IgD-negative memory B cell (primary cell): Measurements from ENCODE around the gene PGF. TPM values are rescaled to one million over a fixed set of nuclear protein-coding genes. Genes with fewer than 3 reads are reported as not detected.

Experiments
- H3K27ac Mint-ChIP-seq, 3 donors: one replicate each; pipeline ENCODE4 v1.8.0; 2020 to 2022; ENCODE audit warnings: mild to moderate bottlenecking in 3 of 3, mixed read lengths in 3 of 3, moderate library complexity in 1 of 3
- H3K27me3 Mint-ChIP-seq: one replicate; pipeline ENCODE4 v1.8.0; 2021; ENCODE audit warnings: mixed read lengths
- H3K36me3 Mint-ChIP-seq: one replicate; pipeline ENCODE4 v1.8.0; 2020; ENCODE audit warnings: mild to moderate bottlenecking, mixed read lengths
- H3K4me1 Mint-ChIP-seq, 3 donors: one replicate each; pipeline ENCODE4 v1.8.0; 2020 to 2022; ENCODE audit warnings: mixed read lengths in 3 of 3, mild to moderate bottlenecking in 1 of 3
- H3K4me3 Mint-ChIP-seq, 4 donors: one replicate each; pipeline ENCODE4 v1.8.0; 2020 to 2022; ENCODE audit warnings: mild to moderate bottlenecking in 4 of 4, mixed read lengths in 4 of 4, moderate library complexity in 3 of 4
- H3K9me3 Mint-ChIP-seq, 3 donors: one replicate each; pipeline ENCODE4 v1.8.0; 2020 to 2021; ENCODE audit warnings: mixed read lengths in 3 of 3, mild to moderate bottlenecking in 1 of 3
- polyA plus RNA-seq: library from polyadenylated mRNA; unstranded; fragments of 300-500 nt; fragmentation: Illumina TruSeq; gene quantifications from one replicate; pipeline ENCODE4 v1.2.3, GENCODE V29; 2021

PGF gene
- polyA plus RNA-seq, 1 donor from 2014 or later = not detected

DNA sequence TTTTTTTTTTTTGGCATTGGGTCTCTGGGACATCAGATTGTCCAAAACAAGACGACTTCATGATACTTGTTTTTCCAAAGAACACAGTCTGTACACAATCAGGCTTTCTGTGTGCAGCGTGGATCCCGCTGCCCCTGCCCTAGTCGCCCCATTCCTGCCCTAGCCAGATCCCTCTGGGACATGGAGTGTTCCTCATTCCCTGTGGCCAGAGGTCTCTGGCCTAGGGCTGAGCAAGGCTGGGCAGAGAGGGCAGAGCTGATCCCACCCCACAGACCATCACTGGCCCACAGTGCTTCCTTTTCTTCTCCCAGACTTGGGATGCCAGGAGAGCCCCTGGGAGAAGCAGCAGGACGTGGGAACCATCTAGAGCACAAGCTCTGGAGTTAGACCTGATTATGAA, 26.4 kb upstream of the PGF start:
- no peaks in the 10 kb centered on the region for H3K27me3 Mint-ChIP-seq
- no peaks in the 10 kb centered on the region for H3K36me3 Mint-ChIP-seq
- H3K27ac Mint-ChIP-seq = peak overlapping the region in 1 of 3 donors; percentile 35
- peaks cover 0 to 2% (median 0%) of the 10 kb centered on the region in 3 donors for H3K4me1 Mint-ChIP-seq
- no peak overlapping the region for H3K4me3 Mint-ChIP-seq
- H3K9me3 Mint-ChIP-seq = no peaks in the 10 kb centered on the region

- Mint-ChIP-seq H3K27me3 (no peaks in the 10 kb centered on the region), H3K4me3 (no peak overlapping the region), H3K27ac (peak overlapping the region in 1 of 3 donors; percentile 35), H3K9me3 (no peaks in the 10 kb centered on the region), H3K36me3 (no peaks in the 10 kb centered on the region), H3K4me1 (peaks cover 0 to 2% (median 0%) of the 10 kb centered on the region in 3 donors)
Measured at GRCh38 chr14:74981462-74981782, 26.0 kb upstream of the PGF start.

DNA sequence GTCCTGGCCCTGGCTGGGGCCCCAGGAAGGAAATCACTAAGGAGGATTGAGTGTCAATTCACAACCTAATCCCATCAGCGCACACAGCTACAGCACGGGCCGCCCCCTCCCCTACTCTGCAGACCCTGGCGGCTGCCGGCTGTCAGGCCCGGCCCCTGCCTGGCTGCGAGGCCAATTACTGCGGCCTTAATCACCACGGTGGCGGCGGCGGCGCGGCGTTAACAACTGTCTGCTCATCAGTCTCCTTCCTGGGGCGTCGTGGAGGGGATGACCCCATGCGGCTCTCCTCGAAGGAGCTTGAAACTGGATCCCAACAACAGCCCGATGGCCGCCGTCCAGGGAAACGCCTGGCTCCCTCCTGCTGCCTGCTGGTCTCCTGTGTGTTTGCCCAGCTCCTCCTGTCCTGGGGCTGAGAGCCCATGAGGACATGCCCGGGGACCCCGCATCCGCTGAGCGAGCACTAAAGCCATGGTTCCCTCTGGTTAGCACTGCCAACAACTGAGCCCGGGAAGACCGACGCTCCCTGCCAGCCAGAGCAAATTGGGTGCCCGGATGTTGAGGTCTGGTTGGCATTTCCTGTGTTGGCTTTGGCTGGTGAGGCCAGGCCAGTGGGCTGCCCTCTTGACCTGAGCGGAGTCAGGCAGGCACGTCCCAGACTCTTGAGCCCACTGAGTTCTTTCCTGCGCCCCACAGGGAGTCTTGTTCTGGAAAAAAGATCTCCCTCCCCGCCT, 25.5 kb upstream of the PGF start:
- no peaks in the 10 kb centered on the region for H3K27me3 Mint-ChIP-seq
- H3K9me3 Mint-ChIP-seq = no peaks in the 10 kb centered on the region
- peak overlapping the region in 1 of 3 donors; percentile 35 for H3K27ac Mint-ChIP-seq
- no peaks in the 10 kb centered on the region for H3K36me3 Mint-ChIP-seq
- peaks cover 0 to 2% (median 0%) of the 10 kb centered on the region in 3 donors for H3K4me1 Mint-ChIP-seq
- H3K4me3 Mint-ChIP-seq = no peak overlapping the region

DNA sequence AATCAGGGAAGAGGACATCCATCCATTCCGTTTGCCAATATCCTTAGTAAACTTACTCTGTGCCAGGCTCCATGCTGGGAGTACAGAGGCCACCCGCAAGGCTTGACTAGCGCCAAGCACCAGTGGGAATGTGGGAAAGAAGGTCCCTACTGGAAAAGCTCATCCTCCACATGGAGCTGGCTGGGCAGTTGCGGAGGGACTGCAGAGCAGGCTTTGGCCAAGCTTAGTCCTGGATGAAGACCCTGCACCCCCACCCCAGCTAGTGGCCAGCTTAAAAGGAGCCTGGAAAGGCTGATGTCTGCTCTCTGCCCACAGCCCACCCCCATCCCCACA, 25.0 kb upstream of the PGF start:
- H3K4me3 Mint-ChIP-seq = no peak overlapping the region
- no peak overlapping the region for H3K27ac Mint-ChIP-seq
- no peaks in the 10 kb centered on the region for H3K9me3 Mint-ChIP-seq
- no peaks in the 10 kb centered on the region for H3K36me3 Mint-ChIP-seq
- no peaks in the 10 kb centered on the region for H3K27me3 Mint-ChIP-seq
- H3K4me1 Mint-ChIP-seq = peaks cover 0 to 2% (median 0%) of the 10 kb centered on the region in 3 donors

- Mint-ChIP-seq H3K27me3 (no peaks in the 10 kb centered on the region), H3K27ac (no peak overlapping the region), H3K9me3 (no peaks in the 10 kb centered on the region), H3K4me3 (no peak overlapping the region), H3K36me3 (no peaks in the 10 kb centered on the region), H3K4me1 (peaks cover 0 to 2% (median 0%) of the 10 kb centered on the region in 3 donors)
Measured at GRCh38 chr14:74979442-74980397, 24.3 kb upstream of the PGF start.

DNA sequence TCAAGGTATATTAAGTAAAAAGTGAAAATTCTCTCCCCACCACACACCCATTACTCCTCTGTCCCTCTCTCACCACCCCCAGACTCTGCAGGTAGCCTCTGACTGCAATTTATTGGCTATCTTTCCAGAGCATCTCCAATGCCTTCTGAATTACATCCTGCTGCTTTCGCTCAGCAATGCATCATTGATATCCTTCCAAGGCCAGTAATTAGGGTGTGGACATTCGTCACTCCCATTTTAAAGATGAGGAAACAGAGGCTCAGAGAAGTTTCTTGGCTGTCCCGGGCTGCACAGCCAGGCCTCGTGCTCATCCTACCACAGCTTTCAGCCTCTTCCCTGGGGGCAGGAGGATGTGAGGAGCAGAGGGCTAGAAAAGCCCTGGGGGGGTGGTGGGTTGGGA, 23.6 kb upstream of the PGF start:
- H3K4me3 Mint-ChIP-seq = no peak overlapping the region
- peaks cover 0 to 2% (median 0%) of the 10 kb centered on the region in 3 donors for H3K4me1 Mint-ChIP-seq
- H3K36me3 Mint-ChIP-seq = no peaks in the 10 kb centered on the region
- no peaks in the 10 kb centered on the region for H3K9me3 Mint-ChIP-seq
- no peak overlapping the region for H3K27ac Mint-ChIP-seq
- no peaks in the 10 kb centered on the region for H3K27me3 Mint-ChIP-seq

DNA sequence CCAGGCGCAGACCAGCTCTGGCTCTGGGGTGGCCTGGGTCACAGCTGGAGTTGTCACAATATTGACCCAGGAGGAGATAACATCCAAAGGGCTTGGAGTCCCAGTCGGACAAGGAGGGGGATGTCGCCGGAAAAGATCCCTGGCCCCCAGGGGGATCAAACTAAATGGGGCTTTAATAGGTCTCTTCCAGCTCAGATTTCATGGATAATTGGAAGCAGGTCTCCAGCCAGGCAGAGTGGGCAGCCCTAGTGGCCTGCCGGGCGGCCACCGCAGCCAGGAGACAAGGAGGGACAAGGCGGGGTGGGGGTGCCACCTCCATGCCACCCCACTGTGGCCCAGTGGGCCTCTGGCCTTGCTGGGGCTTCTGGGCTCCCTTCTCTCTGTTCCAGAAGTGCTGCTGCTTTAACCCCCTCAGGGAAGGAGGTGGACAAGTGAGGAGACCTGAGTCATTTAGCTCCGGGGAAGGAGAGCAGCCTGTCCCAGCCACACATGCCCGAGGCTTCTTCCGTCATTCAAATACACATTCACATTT, 23.1 kb upstream of the PGF start:
- H3K27ac Mint-ChIP-seq = no peak overlapping the region
- H3K9me3 Mint-ChIP-seq = no peaks in the 10 kb centered on the region

GRCh38 chr14:74977901-74978385, 22.5 kb upstream of the PGF start:
- no peaks in the 10 kb centered on the region for H3K36me3 Mint-ChIP-seq
- no peaks in the 10 kb centered on the region for H3K27me3 Mint-ChIP-seq
- no peak overlapping the region for H3K27ac Mint-ChIP-seq
- no peaks in the 10 kb centered on the region for H3K9me3 Mint-ChIP-seq
- peaks cover 0 to 2% (median 2%) of the 10 kb centered on the region in 3 donors for H3K4me1 Mint-ChIP-seq
- no peak overlapping the region for H3K4me3 Mint-ChIP-seq

More for the DNA sequence above, 23.1 kb upstream of the PGF start:
- no peak overlapping the region for H3K4me3 Mint-ChIP-seq
- peaks cover 0 to 2% (median 2%) of the 10 kb centered on the region in 3 donors for H3K4me1 Mint-ChIP-seq
- H3K36me3 Mint-ChIP-seq = no peaks in the 10 kb centered on the region
- H3K27me3 Mint-ChIP-seq = no peaks in the 10 kb centered on the region

DNA sequence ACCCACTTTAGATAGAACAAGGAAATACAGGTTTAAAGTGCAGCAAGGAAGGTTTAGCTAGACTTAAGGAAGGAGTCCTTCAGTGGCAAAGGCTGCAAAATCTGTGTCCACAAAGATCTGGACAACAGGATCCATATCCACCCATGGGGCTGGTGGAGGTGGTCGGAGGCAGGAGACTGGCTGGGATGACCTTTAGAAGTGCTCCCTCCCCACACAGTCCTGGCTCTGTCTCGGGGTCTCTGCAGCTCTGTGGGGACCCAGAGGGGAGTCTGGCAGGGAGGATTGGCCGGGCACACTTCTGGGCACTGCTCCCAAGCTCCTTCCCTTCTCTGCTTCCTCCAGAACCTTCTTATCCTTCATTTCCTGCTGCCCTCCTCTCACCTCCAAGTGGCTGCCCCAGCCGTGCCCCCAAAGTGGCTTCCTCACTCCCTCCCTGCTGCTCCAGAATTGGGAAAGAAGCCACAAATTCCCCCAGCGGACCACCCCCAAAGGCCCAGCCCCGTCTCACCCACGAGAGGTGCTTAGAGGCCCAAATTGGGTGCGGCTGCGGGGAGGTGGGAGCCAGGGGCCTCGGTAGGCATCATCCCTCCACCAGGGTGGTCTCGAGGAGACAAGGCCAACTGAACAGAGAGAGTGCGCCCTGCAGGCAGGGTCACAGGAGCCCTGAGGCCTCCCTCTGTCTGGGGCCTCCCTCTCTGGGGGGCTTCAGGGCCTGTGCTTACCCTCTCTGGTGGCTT, 21.9 kb upstream of the PGF start:
- H3K27me3 Mint-ChIP-seq = no peaks in the 10 kb centered on the region
- no peaks in the 10 kb centered on the region for H3K36me3 Mint-ChIP-seq
- H3K9me3 Mint-ChIP-seq = no peaks in the 10 kb centered on the region
- H3K27ac Mint-ChIP-seq = no peak overlapping the region
- H3K4me3 Mint-ChIP-seq = no peak overlapping the region
- H3K4me1 Mint-ChIP-seq = peaks cover 2 to 4% (median 3%) of the 10 kb centered on the region in 3 donors

DNA sequence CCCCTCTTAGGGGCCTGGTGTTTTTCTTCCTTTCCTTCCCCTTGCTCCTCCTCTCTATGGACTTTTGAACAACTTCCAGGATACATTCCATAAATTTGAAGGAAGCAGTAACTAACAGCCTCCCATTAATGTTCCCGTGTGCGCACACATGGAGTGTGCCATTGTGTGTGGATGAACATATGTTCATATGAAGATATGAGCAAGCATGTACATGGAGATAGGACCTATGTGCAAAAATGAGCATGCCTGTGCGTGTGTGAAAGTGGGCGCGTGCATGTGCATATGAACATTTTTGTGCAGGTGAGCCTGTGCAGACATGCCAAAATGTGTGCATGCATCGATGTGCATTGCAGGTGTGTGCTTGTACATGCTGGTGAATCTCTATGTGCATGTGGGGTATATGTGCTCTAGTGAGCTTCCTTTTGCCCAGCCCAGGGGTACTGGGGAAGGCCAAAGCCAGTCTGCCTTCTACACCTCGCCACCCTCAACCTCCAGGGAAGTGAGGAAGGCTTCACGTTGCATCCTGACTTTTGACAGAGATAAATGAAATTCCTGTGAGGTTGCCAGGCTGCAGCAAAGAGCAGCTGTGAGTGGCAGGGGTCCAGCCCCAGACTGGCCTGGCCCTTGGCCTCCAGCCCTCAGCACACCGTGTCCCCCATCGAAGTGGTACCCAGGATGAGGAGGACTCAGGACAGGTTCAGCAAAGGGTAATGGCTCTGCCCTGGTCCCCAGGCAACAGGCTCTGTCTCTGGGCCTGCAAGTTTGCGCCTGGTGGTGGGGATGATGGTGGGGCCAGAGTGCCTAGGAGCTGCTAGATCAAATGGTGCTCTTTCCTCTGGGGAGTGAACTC, 21.1 kb upstream of the PGF start:
- H3K27ac Mint-ChIP-seq = no peak overlapping the region
- peaks cover 2 to 4% (median 3%) of the 10 kb centered on the region in 3 donors for H3K4me1 Mint-ChIP-seq
- no peaks in the 10 kb centered on the region for H3K27me3 Mint-ChIP-seq

GRCh38 chr14:74975059-74975810, 19.8 kb upstream of the PGF start:
- Mint-ChIP-seq H3K4me1 (peaks cover 2 to 4% (median 3%) of the 10 kb centered on the region in 3 donors), H3K27me3 (peaks cover 1% of the 10 kb centered on the region), H3K4me3 (no peak overlapping the region), H3K36me3 (peaks cover 1% of the 10 kb centered on the region), H3K27ac (no peak overlapping the region), H3K9me3 (no peaks in the 10 kb centered on the region)

More for the DNA sequence above, 21.1 kb upstream of the PGF start:
- Mint-ChIP-seq H3K9me3 (no peaks in the 10 kb centered on the region), H3K4me3 (no peak overlapping the region), H3K36me3 (no peaks in the 10 kb centered on the region)

DNA sequence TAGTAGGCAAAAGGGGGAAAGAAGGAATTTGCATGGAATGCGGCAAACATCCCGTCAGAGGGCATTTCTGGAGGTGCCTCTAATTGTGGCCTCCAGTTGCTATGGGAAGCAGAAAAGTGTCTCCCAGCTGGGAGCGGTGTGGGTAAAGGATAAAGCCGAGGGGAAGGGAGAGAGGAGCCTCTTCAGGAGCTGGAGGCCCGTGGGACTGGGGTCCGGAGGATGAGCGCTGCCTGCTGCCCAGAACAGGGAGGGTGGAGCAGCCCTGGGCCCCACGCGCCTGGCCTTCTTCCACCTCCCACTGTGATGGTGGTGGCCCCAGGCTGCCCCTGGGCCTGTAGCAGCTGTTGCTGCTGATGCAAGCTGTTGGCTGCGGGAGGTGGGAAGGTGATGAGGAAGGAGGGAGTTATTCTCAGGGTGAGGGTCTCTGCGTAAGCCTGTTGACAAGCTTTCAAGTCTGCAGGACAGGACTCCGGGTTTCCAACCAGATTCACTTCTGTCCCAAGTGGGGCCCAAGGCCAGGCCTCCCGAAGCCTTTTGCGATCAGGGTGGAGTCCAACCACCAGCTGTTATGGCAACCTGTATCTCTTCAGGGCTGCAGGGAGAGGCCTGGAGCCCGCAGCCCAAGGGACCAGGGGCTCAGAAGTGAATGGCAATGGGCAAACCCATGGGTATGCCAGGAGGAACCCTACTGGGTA, 19.1 kb upstream of the PGF start:
- Mint-ChIP-seq H3K27me3 (peaks cover 1% of the 10 kb centered on the region), H3K9me3 (no peaks in the 10 kb centered on the region), H3K27ac (peak overlapping the region in 1 of 3 donors; percentile 53), H3K4me1 (peaks cover 2 to 4% (median 3%) of the 10 kb centered on the region in 3 donors), H3K4me3 (no peak overlapping the region), H3K36me3 (peaks cover 1% of the 10 kb centered on the region)

GRCh38 chr14:74973905-74974363, 18.5 kb upstream of the PGF start:
- H3K27ac Mint-ChIP-seq = peak overlapping the region in 1 of 3 donors; percentile 53

More at GRCh38 chr14:74973905-74974363, 18.5 kb upstream of the PGF start:
- H3K4me1 Mint-ChIP-seq = peaks cover 2 to 4% (median 3%) of the 10 kb centered on the region in 3 donors
- H3K27me3 Mint-ChIP-seq = peaks cover 1% of the 10 kb centered on the region
- peaks cover 1% of the 10 kb centered on the region for H3K36me3 Mint-ChIP-seq
- no peak overlapping the region for H3K4me3 Mint-ChIP-seq
- no peaks in the 10 kb centered on the region for H3K9me3 Mint-ChIP-seq
